OCI-LY1 (cell line): ENCODE measurements around the gene PYGO2.

Experiments used
- EZH2 ChIP-seq: fragments of 200-600 bp; sonication (generic), shearing (Covaris generic); IDR thresholded peaks from 2 replicates; pipeline ENCODE4 v1.8.0; 2017; ENCODE audit warnings: borderline replicate concordance, mixed run types, mild to moderate bottlenecking, antibody characterized with exemption, low read length, moderate library complexity, mixed read lengths
- TF ChIP-seq, protein P1 (sequence below): fragments of 200-600 bp; sonication (generic), shearing (Covaris generic); IDR thresholded peaks from 2 replicates; pipeline ENCODE4 v1.5.1; 2017; ENCODE audit warnings: mild to moderate bottlenecking, antibody characterized with exemption, low read length, moderate library complexity, mixed read lengths

DNA sequence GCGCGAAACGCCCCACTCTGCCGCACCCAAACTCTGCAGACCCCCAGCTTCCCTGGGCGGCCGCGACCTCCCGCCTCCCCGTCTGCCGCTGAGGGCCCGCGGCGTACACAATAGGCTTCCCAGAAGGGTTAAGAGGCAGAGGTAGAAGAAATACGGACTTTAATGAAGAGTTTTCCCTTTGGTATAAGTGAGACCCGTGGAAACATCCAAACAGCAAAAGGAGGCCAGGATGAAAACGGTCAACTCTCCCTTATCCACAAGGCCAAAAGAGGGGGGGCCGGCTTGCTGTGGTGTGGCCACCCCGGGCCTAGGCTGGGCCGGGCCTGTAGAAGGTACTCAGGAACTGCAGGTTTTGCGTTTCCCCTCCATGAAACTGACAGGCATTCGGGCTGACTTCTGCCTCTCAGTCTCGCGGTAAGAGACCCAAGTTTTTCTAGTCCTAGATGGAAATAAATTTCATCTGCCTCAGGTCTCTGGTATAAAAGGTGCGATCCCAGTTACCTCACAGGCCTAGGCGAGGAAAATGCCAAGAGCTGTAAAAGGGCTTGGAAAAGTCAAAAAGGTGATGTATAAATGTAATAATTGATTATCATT, 671 bp upstream of the PYGO2 start:
- TF ChIP-seq EZH2: no peak
- TF ChIP-seq, protein P1, sequence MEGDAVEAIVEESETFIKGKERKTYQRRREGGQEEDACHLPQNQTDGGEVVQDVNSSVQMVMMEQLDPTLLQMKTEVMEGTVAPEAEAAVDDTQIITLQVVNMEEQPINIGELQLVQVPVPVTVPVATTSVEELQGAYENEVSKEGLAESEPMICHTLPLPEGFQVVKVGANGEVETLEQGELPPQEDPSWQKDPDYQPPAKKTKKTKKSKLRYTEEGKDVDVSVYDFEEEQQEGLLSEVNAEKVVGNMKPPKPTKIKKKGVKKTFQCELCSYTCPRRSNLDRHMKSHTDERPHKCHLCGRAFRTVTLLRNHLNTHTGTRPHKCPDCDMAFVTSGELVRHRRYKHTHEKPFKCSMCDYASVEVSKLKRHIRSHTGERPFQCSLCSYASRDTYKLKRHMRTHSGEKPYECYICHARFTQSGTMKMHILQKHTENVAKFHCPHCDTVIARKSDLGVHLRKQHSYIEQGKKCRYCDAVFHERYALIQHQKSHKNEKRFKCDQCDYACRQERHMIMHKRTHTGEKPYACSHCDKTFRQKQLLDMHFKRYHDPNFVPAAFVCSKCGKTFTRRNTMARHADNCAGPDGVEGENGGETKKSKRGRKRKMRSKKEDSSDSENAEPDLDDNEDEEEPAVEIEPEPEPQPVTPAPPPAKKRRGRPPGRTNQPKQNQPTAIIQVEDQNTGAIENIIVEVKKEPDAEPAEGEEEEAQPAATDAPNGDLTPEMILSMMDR: no peak
